ENCODE measurements around the gene ZNF778. TPM values are rescaled to one million over a fixed set of nuclear protein-coding genes. Genes with fewer than 3 reads are reported as not detected.
"Not testable (repeated sequence)": the region's sequence is repeated elsewhere in the genome, so short reads cannot be mapped to it uniquely, and the experiment has no call there.

Gene ZNF778
- total RNA-seq, 2 donors from 2014 or later: 4.9 to 5.6 TPM

DNA sequence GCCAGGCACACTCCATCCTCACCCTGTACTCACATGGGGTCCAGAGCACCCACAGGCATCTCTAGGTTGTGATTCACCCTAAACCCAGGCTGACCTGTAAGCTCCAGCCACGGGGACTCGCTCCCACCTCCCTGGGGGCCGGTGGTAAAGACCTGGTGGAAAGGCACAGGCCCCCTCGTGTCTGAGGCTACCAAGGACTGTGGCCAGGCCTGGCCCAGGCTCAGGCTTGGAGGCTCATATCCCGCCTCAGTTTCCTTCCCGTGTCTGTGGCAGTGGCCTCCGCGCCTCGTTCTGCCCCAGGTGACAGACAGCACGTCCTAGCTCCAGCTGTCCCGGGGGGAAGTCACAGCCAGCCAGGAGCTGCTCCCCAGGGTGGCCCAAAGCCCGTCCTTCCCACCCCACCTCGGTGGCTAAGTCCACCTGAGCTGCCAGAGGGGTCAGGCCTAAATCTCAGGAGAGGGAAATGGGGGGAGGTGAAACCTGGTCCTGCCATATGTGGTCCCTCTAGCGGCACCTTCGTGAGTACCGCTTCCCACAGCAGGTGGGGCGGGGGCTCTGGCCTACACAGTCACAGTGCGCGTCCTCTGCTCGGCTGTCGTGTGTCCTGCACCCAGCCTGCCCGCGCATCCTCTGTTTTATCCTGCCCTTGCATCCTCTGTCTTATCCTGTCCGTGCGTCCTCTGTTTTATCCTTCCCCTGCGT lies 33.4 kb upstream of the ZNF778 start:
- no peaks in the 10 kb centered on the region for H3K36me3 ChIP-seq (replicated peaks in 1 of 2; ENCODE audit: insufficient read depth in 1 of 2, low read depth in 2 of 2)
- intact Hi-C loops (cut with DNase I): no loop called here
- DNase-seq (no peak), ATAC-seq (no peak)
- H3K27ac ChIP-seq: no peak overlapping the region
- no peaks in the 10 kb centered on the region for H3K27me3 ChIP-seq
- 55 to 63% methylated on average over 13 to 24 of the region's 26 CpGs for WGBS, 2 donors
- H3K4me1 ChIP-seq: no peaks in the 10 kb centered on the region
- TF ChIP-seq CTCF (IDR thresholded peaks at IDR 0.05): no peak
- H3K9me3 ChIP-seq: no peaks in the 10 kb centered on the region
- no peak overlapping the region for H3K4me3 ChIP-seq

- intact Hi-C loops (cut with DNase I): no loop called here
- Histone ChIP-seq H3K27me3 (no peaks in the 10 kb centered on the region), H3K36me3 (replicated peaks in 1 of 2; ENCODE audit: insufficient read depth in 1 of 2, low read depth in 2 of 2) (no peaks in the 10 kb centered on the region), H3K9me3 (no peaks in the 10 kb centered on the region), H3K4me1 (no peaks in the 10 kb centered on the region), H3K4me3 (no peak overlapping the region), H3K27ac (no peak overlapping the region)
- TF ChIP-seq POLR2A (IDR thresholded peaks at IDR 0.05): no peak
- no peak for TF ChIP-seq CTCF (IDR thresholded peaks at IDR 0.05)
- DNase-seq (no peak), ATAC-seq (no peak)
- WGBS, 2 donors: 65 to 69% methylated on average over 7 to 9 of the region's 9 CpGs
These were observed 32.9 kb upstream of the ZNF778 start for GRCh38 chr16:89184677-89184932.

DNA sequence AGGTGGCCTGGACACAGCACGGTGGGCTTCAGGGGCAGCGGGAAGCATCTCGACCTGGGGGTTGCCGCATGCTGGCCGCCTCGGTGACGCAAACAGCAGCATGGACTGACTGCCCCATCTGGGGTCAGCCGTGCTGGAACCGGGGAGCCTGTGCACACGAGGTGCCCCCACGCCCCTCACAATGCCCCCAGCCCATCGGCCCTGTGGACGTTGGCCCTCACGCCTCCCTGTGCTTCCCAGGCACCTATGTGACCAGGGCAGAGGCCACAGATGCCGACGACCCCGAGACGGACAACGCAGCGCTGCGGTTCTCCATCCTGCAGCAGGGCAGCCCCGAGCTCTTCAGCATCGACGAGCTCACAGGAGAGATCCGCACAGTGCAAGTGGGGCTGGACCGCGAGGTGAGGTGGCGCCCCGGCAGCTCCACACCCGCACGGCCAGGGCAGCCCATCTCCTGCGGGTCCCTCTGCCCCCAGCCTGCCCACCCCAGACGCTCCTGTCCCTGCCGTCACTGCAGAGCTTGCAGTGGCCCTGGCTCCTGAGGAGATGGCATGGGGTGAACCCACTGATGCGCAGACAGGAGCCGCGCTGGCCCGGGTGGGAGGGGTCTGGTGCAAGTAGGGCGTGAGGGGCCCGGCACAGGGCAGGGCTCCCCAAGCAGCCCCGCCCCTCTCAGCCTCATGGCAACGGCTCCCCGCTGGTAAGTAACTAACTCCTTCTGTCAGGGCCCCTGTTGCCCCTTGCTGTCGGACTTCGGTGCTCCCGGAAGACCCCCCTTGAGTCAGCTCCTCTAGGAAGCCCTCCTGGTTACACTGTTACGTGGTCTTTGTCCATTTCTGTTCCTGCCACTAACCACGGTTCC lies 32.3 kb upstream of the ZNF778 start:
- no peak for ATAC-seq
- no peaks in the 10 kb centered on the region for H3K4me1 ChIP-seq

DNA sequence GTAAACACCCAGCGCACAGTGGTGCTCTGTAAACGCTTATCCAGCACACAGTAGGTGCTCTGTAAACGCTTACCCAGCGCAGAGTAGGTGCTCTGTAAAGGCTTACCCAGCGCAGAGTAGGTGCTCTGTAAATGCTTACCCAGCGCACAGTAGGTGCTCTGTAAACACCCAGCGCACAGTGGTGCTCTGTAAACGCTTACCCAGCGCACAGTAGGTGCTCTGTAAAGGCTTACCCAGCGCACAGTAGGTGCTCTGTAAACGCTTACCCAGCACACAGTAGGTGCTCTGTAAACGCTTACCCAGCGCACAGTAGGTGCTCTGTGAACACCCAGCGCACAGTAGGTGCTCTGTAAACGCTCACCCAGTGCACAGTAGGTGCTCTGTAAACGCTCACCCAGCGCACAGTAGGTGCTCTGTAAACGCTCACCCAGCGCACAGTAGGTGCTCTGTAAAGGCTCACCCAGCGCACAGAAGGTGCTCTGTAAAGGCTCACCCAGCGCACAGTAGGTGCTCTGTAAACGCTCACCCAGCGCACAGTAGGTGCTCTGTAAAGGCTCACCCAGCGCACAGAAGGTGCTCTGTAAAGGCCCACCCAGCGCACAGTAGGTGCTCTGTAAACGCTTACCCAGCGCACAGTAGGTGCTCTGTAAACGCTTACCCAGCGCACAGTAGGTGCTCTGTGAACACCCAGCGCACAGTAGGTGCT lies 31.5 kb upstream of the ZNF778 start:
- ATAC-seq; H3K36me3 ChIP-seq (replicated peaks in 1 of 2; ENCODE audit: insufficient read depth in 1 of 2, low read depth in 2 of 2); H3K27ac ChIP-seq; H3K4me3 ChIP-seq; intact Hi-C loops (cut with DNase I); H3K4me1 ChIP-seq; H3K9me3 ChIP-seq; DNase-seq; H3K27me3 ChIP-seq: not testable (repeated sequence)
- WGBS, 2 donors: 64 to 77% methylated on average over 17 to 30 of the region's 30 CpGs

More for the DNA sequence above, 32.3 kb upstream of the ZNF778 start:
- DNase-seq: no peak
- no peaks in the 10 kb centered on the region for H3K36me3 ChIP-seq (replicated peaks in 1 of 2; ENCODE audit: insufficient read depth in 1 of 2, low read depth in 2 of 2)
- TF ChIP-seq CTCF (IDR thresholded peaks at IDR 0.05): no peak
- TF ChIP-seq POLR2A (IDR thresholded peaks at IDR 0.05): no peak
- H3K27me3 ChIP-seq: no peaks in the 10 kb centered on the region
- H3K27ac ChIP-seq: no peak overlapping the region
- WGBS, 2 donors: 70 to 83% methylated on average over 2 to 37 of the region's 48 CpGs
- H3K4me3 ChIP-seq: no peak overlapping the region
- H3K9me3 ChIP-seq: no peaks in the 10 kb centered on the region
- intact Hi-C loops (cut with DNase I): no loop called here

- 67 to 85% methylated on average over 14 to 20 of the region's 20 CpGs for WGBS, 2 donors
- H3K9me3 ChIP-seq; H3K27me3 ChIP-seq; DNase-seq; ATAC-seq; H3K4me1 ChIP-seq; H3K27ac ChIP-seq; H3K36me3 ChIP-seq (replicated peaks in 1 of 2; ENCODE audit: insufficient read depth in 1 of 2, low read depth in 2 of 2); intact Hi-C loops (cut with DNase I); H3K4me3 ChIP-seq: not testable (repeated sequence)
These were observed 30.9 kb upstream of the ZNF778 start for GRCh38 chr16:89186593-89187031.

All from body of pancreas (tissue), 4 donors.